Stimulated activated CD4-positive, alpha-beta T cell treated with anti-CD3 and anti-CD28 coated beads, Interleukin-4, amount 100 ng/mL, for 1 hour (primary cell): ENCODE measurements around the gene CLDN6.
"Not testable (repeated sequence)": the region's sequence is repeated elsewhere in the genome, so short reads cannot be mapped to it uniquely, and the experiment has no call there.

Experiments
- DNase-seq: peaks from one replicate; pipeline ENCODE4 v3.0.0-alpha.2; 2020

CLDN6 gene, protein sequence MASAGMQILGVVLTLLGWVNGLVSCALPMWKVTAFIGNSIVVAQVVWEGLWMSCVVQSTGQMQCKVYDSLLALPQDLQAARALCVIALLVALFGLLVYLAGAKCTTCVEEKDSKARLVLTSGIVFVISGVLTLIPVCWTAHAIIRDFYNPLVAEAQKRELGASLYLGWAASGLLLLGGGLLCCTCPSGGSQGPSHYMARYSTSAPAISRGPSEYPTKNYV

DNA sequence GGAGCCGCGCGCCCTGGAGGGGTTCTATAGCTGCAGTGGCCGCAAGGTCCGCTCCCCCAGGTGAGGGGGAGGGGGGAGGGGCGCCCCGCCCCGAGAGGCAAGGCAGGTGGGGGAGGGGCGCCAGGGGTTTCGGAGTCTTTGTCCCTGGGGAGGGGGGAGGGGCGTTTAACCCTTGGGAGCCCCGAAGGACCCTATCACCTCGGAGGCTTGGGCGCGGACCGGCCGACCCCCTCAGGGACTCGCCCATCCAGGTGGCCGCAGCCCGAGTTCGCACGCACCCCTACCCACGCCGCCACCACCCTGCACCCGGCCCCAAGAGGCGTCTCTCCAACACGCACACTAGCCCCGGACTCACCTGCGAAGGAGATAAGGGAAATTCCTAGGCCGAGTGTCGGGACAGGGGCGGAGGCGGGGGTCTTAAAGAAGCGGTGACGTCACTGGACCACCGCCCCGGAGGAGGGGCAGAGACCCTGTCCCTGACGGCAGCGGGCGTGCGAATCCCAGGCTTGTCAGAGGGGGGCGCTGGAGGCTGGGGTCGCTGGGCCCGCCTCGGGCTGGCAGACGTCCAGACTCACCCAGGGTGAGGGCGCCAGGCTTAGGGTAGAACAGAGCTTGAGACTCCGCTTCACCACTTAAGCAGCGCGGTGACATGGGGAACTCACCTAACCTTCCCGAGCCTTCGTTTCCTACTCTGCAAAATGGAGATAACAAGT, at the start of gene CLDN6:
CLDN6 (minus strand) TSS at position 390 of the 713 bp plus-strand sequence. CDS start 2,162 bp downstream, outside the sequence.
- peak; percentile 39 for DNase-seq

DNA sequence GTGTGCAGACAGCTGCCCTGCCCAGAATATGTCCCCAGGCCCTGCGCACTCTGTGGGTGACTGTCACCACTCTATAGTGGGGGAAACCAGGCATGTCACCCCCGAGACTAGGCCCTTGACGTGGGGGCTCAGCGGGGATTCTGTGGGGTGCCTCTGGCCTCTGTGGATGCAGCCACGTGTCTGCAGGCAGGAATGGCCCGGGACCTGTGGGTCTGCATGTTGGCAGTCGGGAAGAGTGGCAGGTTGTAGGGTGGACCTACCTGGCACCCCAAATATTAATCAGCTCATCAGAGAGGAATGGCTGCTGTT, 48.4 kb upstream of the CLDN6 start:
- DNase-seq: no peak

DNA sequence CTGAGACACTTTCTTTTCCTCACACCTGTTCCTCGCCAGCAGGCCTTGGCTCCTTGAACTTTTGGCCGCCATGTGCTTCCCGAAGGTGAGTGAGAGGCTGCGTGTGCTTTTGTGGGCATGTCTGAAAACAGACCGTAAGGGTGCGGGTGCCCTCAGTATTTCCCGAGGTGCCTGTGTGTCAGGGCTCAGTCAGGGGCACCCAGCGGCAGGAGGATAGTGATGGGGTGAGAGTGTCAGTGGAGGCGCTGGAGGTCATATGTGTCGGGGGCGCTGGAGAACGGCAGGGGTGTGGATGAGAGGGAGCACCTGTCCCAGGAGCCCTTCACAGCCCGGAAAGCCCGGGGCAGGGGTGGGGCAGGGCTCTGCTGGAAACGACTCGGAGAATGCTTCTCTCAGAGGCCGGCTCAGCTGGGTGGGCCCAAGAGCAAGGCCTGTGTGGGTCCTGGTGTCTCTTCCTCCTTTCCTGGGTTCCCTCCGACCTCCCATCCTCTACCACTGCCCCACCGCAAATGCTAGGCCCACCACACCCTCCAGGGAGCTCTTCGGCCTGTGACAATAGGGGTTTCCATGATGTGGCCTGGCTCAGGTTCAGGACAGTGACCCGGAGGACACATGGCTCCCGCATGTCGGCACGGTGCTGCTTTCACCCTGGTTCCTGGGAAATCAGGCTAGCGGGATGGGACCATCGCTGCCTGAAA, 47.9 kb upstream of the CLDN6 start:
- DNase-seq: peak; percentile 38

DNA sequence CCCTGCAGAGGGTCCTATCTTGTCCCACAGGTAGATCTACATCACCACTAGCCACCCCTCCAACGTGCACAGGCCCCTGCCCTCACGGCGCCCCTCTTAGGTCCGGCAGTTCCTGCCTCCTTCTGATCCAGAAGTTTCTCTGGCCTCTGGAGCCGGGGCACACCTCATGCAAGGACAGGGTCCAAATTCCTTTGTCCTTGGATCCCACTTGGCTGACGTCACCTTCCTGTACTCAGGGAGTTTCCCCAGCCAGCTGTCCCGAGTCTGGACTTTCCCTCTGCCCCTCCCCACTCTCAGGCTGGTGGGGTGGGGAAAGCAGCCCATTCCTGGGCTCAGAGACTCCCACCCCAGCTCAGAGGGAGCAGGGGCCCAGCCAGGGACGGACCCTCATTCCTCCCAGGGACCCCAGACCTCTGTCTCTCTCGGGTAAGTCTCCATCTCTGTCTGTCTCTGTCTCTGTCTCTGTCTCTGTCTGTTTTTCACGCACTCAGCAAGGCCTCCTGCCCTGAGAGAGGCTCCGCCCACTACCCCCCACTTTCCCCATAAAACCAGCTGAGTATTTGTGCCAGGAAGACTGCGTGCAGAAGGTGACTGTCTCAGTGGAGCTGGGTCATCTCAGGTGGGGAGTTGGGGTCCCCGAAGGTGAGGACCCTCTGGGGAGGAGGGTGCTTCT, 47.2 kb upstream of the CLDN6 start, which contains the start of gene IL32:
IL32 (plus strand) TSS at position 572 of the 673 bp plus-strand sequence. CDS start 172 bp downstream, outside the sequence.
- DNase-seq: peak; percentile 71

DNA sequence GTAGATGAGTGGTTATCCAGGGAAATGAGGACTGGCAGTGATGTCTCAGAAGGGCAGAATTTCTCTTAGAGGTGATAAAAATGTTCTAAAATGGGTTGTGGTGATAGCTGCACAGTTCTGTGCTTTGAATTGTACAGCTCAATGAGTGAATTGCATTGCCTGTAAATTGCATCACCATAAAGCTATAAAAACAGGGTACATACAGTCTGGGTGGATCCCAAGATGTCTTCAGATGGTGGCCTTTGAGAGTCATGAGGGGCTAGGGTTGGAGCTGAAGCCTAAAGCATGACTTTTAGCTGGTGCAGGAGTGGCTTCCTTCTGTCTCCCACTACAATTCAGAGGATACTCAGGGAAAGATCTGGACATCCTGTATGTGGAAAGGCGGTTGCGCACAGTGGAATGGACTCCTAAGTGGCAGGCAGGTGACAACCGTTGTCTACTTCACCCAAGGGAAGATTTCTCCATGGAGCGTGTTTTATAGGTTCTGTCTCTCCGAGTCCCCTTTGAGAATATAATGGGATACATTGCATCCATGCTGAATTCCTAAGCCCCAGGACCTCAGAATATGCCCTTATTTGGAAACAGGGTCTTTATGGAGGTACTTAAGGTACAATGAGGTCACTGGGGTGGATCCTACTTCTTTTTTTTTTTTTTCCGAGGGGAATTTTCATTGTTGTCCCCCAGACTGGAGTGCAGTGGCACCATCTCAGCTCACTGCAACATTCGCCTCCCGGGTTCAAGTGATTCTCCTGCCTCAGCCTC, 45.8 kb upstream of the CLDN6 start:
- DNase-seq: no peak

DNA sequence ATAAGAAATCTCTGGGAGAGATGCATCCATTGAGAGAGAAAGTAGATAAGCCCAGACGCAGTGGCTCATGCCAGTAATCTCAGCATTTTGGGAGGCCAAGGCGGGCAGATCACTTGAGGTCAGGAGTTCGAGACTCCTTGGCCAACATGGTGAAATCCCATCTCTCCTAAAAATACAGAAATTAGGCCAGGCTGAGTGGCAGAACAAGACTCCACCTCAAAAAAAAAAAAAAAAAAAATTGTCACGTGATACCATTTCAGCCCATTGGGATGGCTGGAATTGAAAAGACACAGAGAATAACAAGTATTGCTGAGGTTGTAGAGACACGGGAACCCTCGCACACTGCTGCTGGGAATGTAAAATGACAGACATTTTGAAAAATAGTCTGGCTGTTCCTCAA, 44.6 kb upstream of the CLDN6 start:
- no peak for DNase-seq

DNA sequence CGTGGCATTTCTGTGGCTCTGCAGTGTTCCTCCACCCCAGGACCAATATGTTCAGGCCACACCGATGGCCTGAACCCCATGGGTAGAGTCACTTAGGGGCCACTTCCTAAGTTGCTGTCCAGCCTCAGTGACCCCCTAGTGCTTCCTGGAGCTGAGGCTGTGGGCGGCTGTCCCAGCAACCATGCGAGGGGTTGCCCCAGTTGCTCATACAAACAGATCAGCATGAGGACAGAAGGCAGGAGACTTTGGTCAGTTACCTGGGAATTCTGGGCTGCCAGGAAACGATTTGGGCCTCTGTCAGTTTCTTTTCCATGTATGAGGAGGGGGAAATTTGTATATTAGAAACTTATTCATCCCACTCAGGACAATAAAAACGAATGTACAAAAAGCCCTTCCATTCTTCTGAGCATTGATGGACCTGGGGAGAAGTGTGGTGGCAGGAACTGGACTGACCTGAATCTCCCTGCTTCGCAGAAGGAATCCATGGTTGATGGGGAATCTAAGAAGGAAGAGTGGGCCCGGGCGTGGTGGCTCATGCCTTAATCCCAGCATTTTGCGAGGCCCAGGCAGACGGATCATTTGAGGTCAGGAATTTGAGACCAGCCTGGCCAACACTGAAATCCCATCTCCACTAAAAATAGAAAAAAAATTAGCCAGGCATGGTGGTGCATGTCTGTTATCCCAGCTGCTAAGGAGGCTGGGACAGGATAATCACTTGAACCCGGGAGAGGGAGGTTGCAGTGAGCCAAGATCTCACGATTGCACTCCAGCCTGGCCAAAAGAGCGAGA, 42.5 kb upstream of the CLDN6 start:
- DNase-seq: no peak

DNA sequence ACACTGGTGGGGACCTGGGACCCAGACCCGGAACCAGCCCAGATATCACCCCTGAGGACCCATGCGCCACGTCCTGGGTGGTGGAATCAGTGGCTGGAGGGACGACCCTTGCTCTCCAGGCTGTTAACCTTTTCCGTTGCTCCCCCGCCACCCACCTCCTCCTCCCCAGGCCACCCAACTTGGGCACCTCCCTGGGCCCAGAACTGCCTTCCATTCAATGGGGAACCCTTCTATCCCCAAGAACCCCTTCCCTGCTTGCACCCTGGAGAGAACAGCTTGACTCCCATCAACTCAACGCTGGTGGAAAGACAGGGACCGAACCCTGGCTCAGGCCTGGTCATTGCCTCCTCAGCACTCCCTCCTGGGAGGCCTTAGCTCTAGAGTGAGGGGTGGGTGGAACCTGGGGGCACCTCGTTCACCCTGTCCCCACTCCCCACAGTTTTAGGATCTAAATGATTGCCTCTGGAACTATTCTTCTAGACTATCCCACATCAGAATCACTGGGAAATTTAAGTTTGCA, 41.8 kb upstream of the CLDN6 start:
- DNase-seq: no peak

DNA sequence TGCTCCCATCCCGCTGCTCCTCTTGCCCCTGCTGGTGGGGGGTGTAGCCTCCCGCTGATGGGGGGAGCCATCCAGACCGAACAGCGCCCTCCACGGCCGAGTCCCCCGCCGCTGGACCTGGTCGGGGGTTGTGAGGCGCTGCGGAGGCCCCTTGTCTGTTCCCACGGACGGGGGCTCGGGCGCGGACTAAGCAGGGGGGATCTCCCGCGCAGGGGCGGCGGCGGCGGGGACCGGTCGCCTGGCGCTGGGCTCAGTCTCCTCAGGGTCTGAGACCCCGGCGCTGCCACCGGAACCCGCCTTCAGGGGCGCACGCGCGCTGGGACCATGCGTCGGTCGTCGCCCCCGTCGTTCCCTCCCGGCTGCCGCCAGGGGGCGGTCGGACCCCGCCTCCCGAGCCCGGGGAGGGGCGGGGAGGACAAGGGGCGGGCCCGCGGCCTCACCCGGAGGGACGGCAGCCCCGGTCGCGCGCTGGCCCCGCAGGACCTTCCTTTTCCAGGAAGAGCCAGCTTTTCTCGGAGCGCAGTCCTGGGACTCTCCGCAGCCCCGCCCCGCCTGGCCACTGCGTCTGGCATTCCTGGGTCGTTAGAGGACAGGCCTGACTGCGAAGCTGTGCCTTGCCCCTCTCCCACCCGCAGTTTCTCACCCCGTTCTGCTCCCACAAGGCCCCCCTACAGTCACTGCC, 41.2 kb upstream of the CLDN6 start:
- DNase-seq: peak; percentile 87

DNA sequence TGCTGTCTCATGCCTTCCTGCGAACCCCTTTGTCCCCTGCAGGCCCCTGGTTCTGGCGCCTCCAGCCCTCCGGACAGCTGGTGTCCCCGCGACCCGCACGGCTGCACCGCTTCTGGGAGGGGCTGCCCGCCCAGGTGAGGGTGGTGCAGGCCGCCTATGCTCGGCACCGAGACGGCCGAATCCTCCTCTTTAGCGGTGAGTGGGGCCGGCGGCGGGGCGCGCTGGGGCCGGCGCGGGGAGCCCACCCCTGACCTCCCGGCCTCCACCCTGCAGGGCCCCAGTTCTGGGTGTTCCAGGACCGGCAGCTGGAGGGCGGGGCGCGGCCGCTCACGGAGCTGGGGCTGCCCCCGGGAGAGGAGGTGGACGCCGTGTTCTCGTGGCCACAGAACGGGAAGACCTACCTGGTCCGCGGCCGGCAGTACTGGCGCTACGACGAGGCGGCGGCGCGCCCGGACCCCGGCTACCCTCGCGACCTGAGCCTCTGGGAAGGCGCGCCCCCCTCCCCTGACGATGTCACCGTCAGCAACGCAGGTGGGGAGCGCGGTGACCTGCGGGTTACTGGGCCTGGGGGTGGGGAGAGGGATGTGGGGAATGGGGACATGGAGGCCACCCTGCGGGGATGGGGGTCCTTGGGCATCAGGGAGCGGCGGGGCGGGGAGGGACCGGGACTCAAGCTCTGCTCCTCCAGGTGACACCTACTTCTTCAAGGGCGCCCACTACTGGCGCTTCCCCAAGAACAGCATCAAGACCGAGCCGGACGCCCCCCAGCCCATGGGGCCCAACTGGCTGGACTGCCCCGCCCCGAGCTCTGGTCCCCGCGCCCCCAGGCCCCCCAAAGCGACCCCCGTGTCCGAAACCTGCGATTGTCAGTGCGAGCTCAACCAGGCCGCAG, 40.4 kb upstream of the CLDN6 start:
- peak; percentile 57 for DNase-seq

DNA sequence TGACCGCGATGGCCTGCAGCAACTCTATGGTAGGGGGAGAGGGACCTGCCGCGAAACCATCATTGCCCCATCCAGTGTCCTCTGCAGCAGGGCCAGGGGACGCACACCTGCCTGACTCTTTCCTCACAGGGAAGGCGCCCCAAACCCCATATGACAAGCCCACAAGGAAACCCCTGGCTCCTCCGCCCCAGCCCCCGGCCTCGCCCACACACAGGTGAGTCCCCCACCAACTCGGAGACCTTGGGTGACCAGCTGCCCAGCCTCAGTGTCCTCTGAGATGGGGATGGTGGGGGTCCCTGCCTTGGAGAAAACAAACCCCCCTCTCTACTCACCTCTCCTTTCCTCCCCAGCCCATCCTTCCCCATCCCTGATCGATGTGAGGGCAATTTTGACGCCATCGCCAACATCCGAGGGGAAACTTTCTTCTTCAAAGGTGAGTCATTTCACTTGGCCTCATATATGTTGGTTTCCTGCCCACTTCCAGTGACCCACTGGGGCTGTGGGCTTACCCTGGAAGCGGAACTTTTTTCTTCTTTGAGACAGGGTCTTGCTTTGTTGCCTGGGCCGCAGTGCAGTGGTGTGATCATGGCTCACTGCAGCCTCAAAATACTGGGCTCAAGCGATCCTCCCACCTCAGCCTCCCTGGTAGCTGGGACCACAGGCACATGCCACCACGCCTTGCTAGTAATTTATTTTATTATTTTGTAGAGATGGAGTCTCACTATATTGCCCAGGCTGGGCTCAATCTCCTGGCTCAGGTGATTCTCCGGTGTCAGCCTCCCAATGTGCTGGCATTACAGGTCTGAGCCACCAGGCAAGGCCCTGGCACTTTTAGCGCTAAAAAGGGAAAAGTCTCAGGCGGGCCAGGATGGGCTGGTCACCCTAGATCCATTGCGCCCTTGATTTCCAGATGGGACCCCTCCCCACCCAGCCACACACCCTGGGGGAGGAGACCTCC, 39.5 kb upstream of the CLDN6 start:
- DNase-seq: no peak

DNA sequence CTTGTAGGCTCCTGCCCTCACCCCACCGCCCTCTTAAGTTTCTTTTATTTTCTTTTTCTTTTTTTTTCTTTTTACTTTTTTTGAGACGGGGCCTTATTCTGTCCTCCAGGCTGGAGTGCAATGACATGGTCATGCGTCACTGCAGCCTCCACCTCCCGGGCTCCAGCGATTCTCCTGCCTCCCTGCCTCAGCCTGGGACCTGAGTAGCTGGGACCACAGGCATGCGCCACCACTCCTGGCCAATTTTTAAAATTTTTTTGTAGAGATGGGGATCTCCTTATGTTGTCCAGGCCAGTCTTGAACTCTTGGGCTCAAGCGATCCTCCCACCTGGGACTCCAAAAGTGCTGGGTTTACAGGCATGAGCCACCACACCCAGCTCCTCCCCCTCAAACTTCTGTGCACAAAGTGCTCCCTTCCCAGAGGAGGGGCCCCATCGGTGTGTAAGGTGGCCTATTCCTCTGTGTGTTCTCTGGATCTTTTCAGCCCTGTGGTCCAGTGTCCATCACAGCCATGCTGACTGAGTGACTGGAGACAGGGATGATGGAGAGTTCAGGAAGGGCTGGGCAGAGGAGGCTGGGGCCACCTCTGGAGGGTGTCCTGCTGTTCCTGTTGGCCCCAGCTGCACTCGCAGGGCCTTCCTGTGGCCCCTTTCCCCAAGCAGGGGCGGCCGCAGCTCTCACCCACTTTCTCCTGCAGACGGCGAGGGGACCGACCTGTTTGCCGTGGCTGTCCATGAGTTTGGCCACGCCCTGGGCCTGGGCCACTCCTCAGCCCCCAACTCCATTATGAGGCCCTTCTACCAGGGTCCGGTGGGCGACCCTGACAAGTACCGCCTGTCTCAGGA, 38.6 kb upstream of the CLDN6 start:
- DNase-seq: no peak

DNA sequence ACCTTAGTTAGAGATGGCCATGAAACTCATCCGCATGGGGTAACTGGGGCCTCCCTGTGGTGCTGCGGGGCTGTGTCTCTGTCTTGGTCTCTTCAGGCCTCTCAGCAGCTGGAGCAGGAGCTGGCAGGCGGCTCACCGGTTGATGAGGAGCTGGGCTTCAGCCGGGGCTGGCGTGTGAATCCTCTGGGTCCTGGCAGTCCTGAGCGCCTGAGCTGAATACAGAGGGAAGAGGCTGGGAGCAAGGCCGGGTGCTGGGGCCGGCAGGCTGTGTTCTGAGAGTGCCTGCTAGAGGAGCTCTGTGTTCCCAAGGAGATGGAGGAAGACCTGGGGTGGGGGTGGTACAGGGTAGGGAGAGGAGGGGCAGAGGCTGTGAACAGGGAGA, 37.7 kb upstream of the CLDN6 start:
- not testable (repeated sequence) for DNase-seq

DNA sequence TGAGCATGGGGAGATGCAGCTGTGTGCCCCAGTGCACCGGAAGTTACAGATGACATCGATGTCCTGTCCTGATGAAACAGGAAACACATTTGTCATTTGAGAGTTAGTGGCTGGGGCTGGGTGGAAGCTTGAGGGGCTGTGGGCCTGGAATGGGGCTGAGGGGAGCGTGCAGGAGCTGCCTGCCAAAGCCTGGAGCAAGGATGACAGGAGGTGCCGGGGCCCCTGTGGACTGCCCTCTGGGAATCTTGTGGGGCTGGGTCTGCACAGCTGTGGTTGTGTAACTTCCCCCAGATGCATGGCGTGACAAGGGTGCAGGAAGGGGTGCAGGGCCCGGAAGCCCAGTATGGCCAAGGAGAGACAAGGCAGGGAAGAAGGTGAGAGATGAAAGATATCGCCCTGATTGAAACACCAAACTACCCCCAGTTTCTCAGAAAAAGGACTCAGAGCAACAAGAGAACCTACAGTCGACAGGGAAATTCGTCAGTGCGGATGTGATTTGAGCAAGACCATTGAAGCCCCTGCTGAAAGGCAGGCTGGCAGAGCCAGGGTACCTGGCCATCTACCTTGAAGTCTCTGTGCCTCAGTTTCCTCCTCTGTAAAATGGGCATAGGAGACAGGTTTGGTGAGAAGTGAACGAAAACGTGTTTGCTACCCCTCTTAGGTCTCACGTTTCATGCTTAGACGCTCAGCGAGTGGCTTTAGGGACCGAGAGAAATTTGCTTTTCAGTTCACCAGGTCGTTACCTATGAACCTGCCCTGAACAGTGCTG, 37.2 kb upstream of the CLDN6 start:
- DNase-seq: no peak

DNA sequence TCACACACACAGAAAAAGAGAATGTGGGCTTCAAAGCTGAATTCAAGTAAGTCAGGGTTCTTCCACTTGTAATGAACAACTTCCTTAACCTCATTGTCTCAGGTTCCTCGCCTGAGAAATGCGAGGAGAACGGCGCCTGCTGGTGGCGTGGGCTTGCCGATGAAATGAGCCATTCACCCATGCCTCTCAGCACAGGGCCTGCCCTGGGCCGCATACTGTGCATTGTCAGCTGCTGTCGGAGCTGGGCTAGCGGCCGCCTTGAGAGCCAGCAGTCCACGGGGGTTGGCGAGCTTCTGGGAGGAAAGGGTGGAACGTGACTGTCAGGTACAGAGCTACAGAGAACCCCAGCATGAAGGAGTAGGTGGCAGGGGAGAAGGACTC, 35.3 kb upstream of the CLDN6 start:
- not testable (repeated sequence) for DNase-seq

DNA sequence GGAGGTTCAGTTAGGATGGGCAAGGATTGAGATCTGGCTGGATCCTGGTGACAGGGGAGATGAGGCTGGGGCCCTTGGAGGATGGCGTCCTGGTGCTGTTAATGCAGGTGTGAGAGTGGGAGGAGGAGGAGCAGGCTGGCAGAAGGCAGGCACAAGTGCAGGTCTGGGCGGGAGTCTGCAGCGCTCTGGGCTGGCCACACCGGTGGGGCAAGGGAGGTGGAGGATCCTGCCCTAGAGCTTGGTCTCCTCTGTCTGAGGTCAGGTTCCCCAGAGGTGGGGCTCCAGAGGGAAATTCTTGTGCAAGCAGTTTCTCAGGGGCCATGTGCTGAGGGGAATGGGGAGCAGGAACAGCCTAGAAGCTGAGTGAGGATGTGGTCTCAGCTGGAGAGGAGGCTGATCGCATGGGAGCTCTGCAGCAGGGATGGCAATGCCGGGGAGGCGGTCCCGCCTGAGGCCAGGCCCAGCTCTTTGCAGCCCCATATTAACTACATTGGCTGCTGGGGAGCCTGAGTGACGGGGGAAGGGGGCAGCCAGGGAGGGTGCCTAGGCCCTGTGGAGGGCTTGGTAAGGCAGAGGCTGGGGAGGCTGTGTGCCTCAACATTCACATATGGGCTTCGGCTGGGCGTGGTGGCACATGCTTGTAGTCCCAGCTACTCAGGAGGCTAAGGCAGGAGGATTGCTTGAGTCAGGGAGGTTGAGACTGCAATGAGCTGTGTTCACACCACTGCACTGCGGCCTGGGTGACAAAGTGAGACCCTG, 34.8 kb upstream of the CLDN6 start:
- not testable (repeated sequence) for DNase-seq
